GM03348 (cell line): ENCODE data around the gene MCL1.
A peak's percentile ranks its signal among the peaks of the same experiment; 100 is the strongest.

ENCODE experiments used
- DNase-seq: peaks from one replicate; pipeline ENCODE4 v3.0.0; 2012; ENCODE audit warnings: low spot score

Gene MCL1

GRCh38 chr1:150537732-150538684, 41.4 kb downstream of the MCL1 start:
- DNase-seq: peak; percentile 88

DNA sequence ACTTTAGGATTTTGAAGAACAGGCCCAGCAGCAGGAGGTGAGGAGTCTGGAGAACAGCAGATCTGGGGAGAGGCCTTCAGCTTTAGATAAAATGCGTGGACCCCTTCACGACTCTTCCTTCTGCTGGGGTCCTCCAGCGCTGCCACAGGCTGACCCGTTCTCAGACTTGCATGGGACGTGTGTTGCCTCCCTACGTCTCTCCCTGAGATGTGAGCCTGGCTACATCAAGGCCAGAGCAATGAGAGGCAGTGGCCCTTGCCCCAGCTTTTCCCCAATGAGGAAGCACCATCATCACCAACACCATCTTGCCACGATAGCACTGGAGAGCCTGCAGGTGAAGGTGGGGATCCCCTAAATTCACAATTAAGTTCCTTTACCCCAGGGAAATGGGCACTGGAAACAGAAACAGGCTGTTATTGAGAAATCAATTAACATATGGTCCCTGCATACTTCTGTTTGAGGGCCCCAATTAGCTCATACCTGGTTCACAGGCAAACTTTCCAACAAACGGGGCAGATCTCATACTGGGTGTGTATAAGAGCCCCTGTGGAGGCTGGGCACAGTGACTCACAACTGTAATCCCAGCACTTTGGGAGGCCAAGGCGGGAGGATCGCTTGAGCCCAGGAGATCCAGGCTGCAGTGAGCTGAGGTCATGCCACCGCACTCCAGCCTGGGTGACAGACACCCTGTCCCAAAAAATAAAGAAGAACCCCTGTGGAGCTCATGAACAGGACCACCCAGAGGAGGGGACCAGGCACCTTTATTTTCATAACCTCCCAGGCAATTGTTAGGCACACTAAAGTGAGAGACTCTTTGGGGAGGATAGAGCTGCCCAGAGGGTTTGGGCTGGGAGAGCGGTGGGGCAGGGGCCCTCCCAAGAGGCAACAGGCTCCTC, 42.3 kb downstream of the MCL1 start:
- no peak for DNase-seq

GRCh38 chr1:150535511-150536287, 43.7 kb downstream of the MCL1 start:
- DNase-seq: peak; percentile 65

DNA sequence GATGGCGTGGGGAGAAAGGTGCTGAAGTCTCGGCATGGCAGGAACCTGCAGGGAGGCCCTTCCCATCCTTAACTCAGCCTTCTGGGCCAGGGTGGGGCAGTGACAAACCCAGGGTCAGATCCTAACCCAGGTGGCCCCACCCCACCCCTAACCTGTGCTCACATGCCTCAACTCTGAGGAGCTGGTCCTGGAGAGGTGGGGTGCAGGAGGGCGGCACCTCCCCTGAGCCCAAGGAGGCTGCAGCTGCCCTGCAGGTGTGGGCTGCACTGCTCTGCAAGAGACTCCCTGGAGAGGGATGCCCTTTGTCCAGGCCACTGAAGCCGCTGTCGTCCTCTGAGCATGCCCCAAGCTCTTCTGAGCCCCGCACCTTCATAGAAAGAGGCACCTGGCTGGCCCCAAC, 45.4 kb downstream of the MCL1 start:
- no peak for DNase-seq

DNA sequence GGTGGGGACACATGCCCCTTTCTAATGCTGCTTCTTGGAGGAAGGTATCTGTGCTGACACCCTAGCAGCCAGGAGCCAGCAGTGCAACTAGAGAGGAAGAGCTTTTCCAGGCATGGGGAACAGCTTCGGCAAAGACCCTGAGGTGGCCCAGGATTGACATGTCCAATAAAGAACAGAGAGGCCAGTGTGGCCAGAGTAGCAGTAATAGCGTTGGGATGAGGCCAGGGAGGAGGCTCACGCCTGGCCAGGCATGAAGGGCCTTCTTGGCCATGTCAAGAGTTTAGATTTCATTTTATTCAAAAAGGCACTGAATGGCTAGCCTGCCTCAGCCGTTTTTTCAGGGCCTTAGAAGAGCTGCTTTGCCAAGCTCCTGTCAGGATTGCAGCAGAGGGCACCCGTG, 46.5 kb downstream of the MCL1 start:
- no peak for DNase-seq

DNA sequence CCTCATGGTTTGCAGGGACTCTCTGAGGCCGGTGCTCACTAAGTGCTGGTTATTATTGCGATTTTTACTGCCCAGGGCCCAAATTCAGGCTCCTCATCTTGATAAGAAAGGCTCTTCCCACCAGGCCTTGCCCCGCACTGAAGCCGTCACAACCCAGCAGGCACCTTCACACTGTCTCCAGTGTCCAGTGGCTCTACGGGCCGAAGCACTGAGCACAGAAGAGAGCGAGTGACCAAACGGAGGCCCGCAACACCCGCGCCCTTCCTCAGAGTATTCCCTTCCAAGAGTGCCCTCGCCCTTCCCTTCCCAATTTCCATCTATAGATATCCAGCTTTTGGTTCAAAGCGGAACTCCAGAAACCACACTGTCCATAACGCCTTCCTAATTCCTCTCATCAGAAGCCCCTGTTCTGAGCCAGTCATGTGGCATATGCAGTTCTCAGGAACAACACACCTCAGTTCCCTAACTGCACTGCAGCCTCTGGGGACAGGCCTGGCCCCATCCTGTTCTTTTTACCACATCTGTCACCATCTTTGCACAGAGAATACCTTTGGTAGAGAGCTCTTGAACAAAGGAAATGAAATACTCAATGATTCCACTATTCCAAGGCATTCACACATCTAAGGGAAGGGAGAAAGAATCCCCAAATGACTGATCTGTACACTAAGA, 48.8 kb downstream of the MCL1 start:
- no peak for DNase-seq

DNA sequence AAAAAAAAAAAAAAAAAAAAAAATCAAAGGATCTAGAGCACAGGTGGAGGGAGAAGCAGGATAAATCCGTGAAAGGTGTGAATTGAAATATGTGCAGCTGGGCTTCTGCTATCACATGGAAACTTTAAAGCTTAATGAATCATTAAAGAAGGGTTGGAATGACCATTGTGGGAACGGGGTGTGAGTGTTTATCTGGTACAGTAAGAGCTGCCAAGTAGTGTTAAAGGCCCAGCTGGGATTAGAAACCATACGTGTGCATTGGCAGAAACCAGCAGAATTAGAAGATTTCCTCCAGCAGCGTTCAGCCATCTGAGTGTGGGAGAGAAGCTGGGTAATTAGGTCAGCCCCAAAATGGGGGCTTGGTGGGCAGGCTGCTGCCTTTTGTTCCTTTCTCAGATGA, 50.4 kb downstream of the MCL1 start:
- peak; percentile 65 for DNase-seq

DNA sequence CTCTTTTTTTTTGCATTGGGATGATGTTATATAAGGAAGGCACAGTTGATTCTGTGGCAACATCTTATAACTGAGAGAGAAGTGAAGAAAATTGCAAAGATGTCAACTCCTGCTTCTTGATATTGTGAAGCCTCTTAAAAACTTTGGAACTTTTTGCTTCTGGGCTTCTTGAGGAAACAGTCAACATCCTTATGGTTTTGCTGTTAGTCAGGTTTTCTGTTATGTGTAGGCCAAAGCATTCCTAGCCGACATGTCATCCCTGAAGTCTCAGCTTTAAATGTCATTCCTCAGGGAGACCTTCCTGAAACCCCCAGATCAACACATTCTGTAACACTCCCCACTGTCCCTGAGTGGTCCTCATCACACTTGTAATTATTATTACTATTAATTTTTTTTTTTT, 51.2 kb downstream of the MCL1 start:
- DNase-seq: peak; percentile 52

DNA sequence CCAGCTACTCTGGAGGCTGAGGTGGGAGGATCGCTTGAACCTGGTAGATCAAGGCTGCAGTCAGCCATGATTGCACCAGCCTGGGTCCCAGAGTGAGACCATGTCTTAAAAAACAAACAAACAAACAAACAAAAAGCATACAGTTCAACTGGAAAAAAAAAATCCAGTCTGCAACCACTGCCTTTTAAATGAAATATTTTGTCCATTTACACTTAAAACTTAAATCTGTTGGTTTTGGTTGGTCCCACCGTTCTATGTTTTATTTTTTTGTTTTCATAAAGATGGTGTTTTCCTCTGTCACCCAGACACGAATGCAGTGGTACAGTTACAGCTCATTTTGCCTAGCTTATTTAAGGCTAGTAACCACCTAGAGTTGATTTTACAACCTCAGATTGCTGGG, 54.1 kb downstream of the MCL1 start:
- DNase-seq: no peak
